HepG2 (cell line): ENCODE data around the gene DCC. TPM values are rescaled to one million over a fixed set of nuclear protein-coding genes. Genes with fewer than 3 reads are reported as not detected.

Source experiments
- ATAC-seq: fragments of 200-7000 bp; cut with Tn5 transposase; 3 replicates; pipeline ENCODE4 v1.9.1; 2020; ENCODE audit warnings: mild to moderate bottlenecking, moderate library complexity
- BruUV-seq: library from RNA; stranded (reverse); fragments of 400-500 nt; replicated peaks from 2 replicates; lab custom pipeline; 2021; lab: Mats Ljungman, UMichigan
- CTCF ChIA-PET: fragments of 300-600 bp; formaldehyde crosslinking; extraction: SDS; loops from one replicate; lab custom pipeline; 2021; ENCODE audit warnings: low total read pairs, inconsistent platforms, low intra/inter-chr PET ratio; lab: Yijun Ruan, JAX
- POLR2A ChIA-PET: fragments of 350-600 bp; sonication (Branson Sonifier 250); formaldehyde crosslinking; loops from one replicate; lab custom pipeline; 2020; ENCODE audit warnings: antibody characterized with exemption, inconsistent platforms; lab: Yijun Ruan, JAX
- DNase-seq: peaks from one replicate; pipeline ENCODE4 v3.0.0-alpha.2; 2015; ENCODE audit warnings: low spot score
- FAIRE-seq: peaks from 3 replicates; lab custom pipeline; 2011; peaks lifted over from hg19 to GRCh38; lab: Jason Lieb, UNC
- H2AFZ ChIP-seq: one replicate; pipeline ENCODE4 v1.6.1; 2011; ENCODE audit warnings: low read length, inconsistent platforms
- H3K27ac ChIP-seq: fragments of 300-600 bp; 3 replicates; pipeline ENCODE4 v1.8.0; 2011; ENCODE audit warnings: mixed run types, mild to moderate bottlenecking, mixed read lengths, low read length, inconsistent platforms; ENCODE audit not compliant: insufficient read depth; ENCODE audit errors: extremely low read length
- H3K27me3 ChIP-seq, 2 experiments: fragments of 200-600 bp in 1 of 2; 2 replicates in 1 of 2; 3 replicates in 1 of 2; pipeline versions ENCODE4 v1.6.0 to v1.8.0; 2011; ENCODE audit warnings: low read length in 2 of 2, mild to moderate bottlenecking in 2 of 2, moderate library complexity in 2 of 2, inconsistent platforms in 1 of 2; ENCODE audit not compliant: insufficient read depth in 2 of 2, control insufficient read depth in 1 of 2
- H3K36me3 ChIP-seq, 2 experiments: fragments of 200-600 bp in 1 of 2; replicated peaks in 1 of 2; 2 replicates in 1 of 2; 3 replicates in 1 of 2; pipeline versions ENCODE4 v1.5.1 to v1.8.0; 2011; ENCODE audit warnings: low read length in 2 of 2, inconsistent platforms in 1 of 2; ENCODE audit not compliant: insufficient read depth in 2 of 2, control insufficient read depth in 1 of 2
- H3K4me1 ChIP-seq: 2 replicates; pipeline ENCODE4 v1.5.1; 2012; ENCODE audit warnings: low read length, inconsistent platforms; ENCODE audit not compliant: insufficient read depth
- H3K4me2 ChIP-seq: 2 replicates; pipeline ENCODE4 v1.6.0; 2011; ENCODE audit warnings: low read depth, low read length, inconsistent platforms
- H3K4me3 ChIP-seq, 3 experiments: fragments of 200-600 bp in 1 of 3; sonication (generic), shearing (Covaris generic) in 1 of 3; replicated peaks in 1 of 3; 2 replicates each; pipeline ENCODE4 v1.5.1; 2011 to 2016; ENCODE audit warnings: low read length in 3 of 3, inconsistent platforms in 2 of 3, low read depth in 2 of 3, mild to moderate bottlenecking in 2 of 3, control low read depth in 1 of 3, mixed read lengths in 1 of 3; ENCODE audit not compliant: insufficient read depth in 1 of 3
- H3K79me2 ChIP-seq: one replicate; pipeline ENCODE4 v1.6.1; 2011; ENCODE audit warnings: low read length, inconsistent platforms; ENCODE audit not compliant: insufficient read depth
- H3K9ac ChIP-seq: 2 replicates; pipeline ENCODE4 v1.6.0; 2011; ENCODE audit warnings: mild to moderate bottlenecking, low read depth, low read length, inconsistent platforms; ENCODE audit not compliant: insufficient read depth
- H3K9me3 ChIP-seq: 2 replicates; pipeline ENCODE4 v1.5.1; 2012; ENCODE audit warnings: mild to moderate bottlenecking, low read length
- H4K20me1 ChIP-seq: 2 replicates; pipeline ENCODE4 v1.6.0; 2011; ENCODE audit warnings: inconsistent platforms, mild to moderate bottlenecking, low read length, moderate library complexity; ENCODE audit not compliant: insufficient read depth
- CEBPB ChIP-seq: IDR thresholded peaks from 2 replicates; pipeline ENCODE4 v1.6.1; 2011; ENCODE audit warnings: low read depth, low read length, improper control_type of control experiment, borderline replicate concordance
- GPN1 ChIP-seq: sonication (generic); formaldehyde crosslinking; IDR thresholded peaks from 2 replicates; pipeline ENCODE4 v1.5.1; 2020; ENCODE audit warnings: missing genetic modification reagents, borderline replicate concordance
- HNRNPUL1 ChIP-seq: fragments of 200-400 bp; formaldehyde crosslinking; IDR thresholded peaks from 2 replicates; pipeline ENCODE4 v1.6.1; 2017; ENCODE audit warnings: low read depth, mild to moderate bottlenecking, low read length, moderate library complexity
- RXRA ChIP-seq: sonication (generic); formaldehyde crosslinking; IDR thresholded peaks from 2 replicates; pipeline ENCODE4 v1.5.1; 2020; ENCODE audit warnings: missing genetic modification reagents
- XBP1 ChIP-seq: sonication (generic); formaldehyde crosslinking; IDR thresholded peaks from 2 replicates; pipeline ENCODE4 v1.5.0; 2020; ENCODE audit warnings: missing genetic modification reagents
- ZNF33B ChIP-seq: sonication (generic); formaldehyde crosslinking; IDR thresholded peaks from 2 replicates; pipeline ENCODE4 v1.5.1; 2020; ENCODE audit warnings: mild to moderate bottlenecking, missing genetic modification reagents
- ZNF713 ChIP-seq: sonication (generic); formaldehyde crosslinking; IDR thresholded peaks from 2 replicates; pipeline ENCODE4 v1.4.0; 2020; ENCODE audit warnings: mild to moderate bottlenecking, missing genetic modification reagents
- ZNF790 ChIP-seq: sonication (generic); formaldehyde crosslinking; IDR thresholded peaks from 2 replicates; pipeline ENCODE4 v1.8.0; 2022; ENCODE audit warnings: missing genetic modification reagents, mild to moderate bottlenecking, borderline replicate concordance
- ZNF883 ChIP-seq: sonication (generic); formaldehyde crosslinking; IDR thresholded peaks from 2 replicates; pipeline ENCODE4 v1.5.1; 2020; ENCODE audit warnings: mild to moderate bottlenecking, missing genetic modification reagents; ENCODE audit errors: not compliant biosample characterization
- ZSCAN20 ChIP-seq: sonication (generic); formaldehyde crosslinking; IDR thresholded peaks from 2 replicates; pipeline ENCODE4 v1.4.0; 2020; ENCODE audit warnings: missing genetic modification reagents, mild to moderate bottlenecking, borderline replicate concordance
- ZSCAN9 ChIP-seq: IDR thresholded peaks from 2 replicates; pipeline ENCODE4 v1.6.1; 2016; ENCODE audit warnings: borderline replicate concordance
- WGBS: methylation state at CpG from one replicate; pipeline ENCODE4 v1.1.6; 2017; ENCODE audit warnings: low lambda C conversion rate; 5-methylcytosine and 5-hydroxymethylcytosine counted together
- in situ Hi-C: cut with HindIII; loops from 2 replicates; pipeline ENCODE4 v1.10.0; 2017; ENCODE audit warnings: low pct_unique_long_range_greater_than_20kb; ENCODE audit not compliant: extremely low pct_ligation_motif_present
- intact Hi-C: fragments of 100-400 bp; cut with micrococcal nuclease; formaldehyde crosslinking; loops from one replicate; pipeline ENCODE4 v1.10.0; 2022; ENCODE audit not compliant: unreplicated experiment
- polyA plus RNA-seq, 8 experiments: library from polyadenylated mRNA; depleted of rRNA in 3 of 8; stranded (reverse) in 7 of 8; unstranded in 1 of 8; fragments of >200 nt; fragmentation: Illumina TruSeq in 4 of 8; extraction: Trizol in 4 of 8; gene quantifications; 2 replicates each; pipeline versions ENCODE4 v1.2.1 to v1.2.3, GENCODE V29; 2011 to 2016; ENCODE audit warnings: low read depth in 4 of 8, missing spikeins in 1 of 8, mixed read lengths in 1 of 8; ENCODE audit not compliant: insufficient read depth in 1 of 8
- total RNA-seq, 5 experiments: library from RNA; depleted of rRNA; stranded (reverse); fragments of >200 nt; fragmentation: Illumina TruSeq; extraction: Trizol; gene quantifications; 2 replicates each; pipeline ENCODE4 v1.2.3, GENCODE V29; 2016; ENCODE audit warnings: low read depth in 1 of 5
- TF ChIP-seq, protein P1 (sequence below): sonication (generic); formaldehyde crosslinking; conservative IDR thresholded peaks from 2 replicates; pipeline ENCODE4 v1.8.0; 2022; ENCODE audit warnings: low read depth, missing genetic modification reagents
- TF ChIP-seq, protein P2 (sequence below): IDR thresholded peaks from 2 replicates; pipeline ENCODE4 v1.6.1; 2016; ENCODE audit warnings: missing compliant biosample characterization, missing genetic modification reagents, borderline replicate concordance
- TF ChIP-seq, protein P3 (sequence below): sonication (generic); formaldehyde crosslinking; IDR thresholded peaks from 2 replicates; pipeline ENCODE4 v1.4.0; 2020; ENCODE audit warnings: missing genetic modification reagents
- TF ChIP-seq, protein P4 (sequence below): sonication (generic); formaldehyde crosslinking; IDR thresholded peaks from 2 replicates; pipeline ENCODE4 v1.4.0; 2020; ENCODE audit warnings: missing genetic modification reagents

Gene DCC
- total and polyA plus RNA-seq, 2 of the 13 experiments (the other 11 are each of a cell fraction or from before 2014, with no cell fraction given), result not detected

DNA sequence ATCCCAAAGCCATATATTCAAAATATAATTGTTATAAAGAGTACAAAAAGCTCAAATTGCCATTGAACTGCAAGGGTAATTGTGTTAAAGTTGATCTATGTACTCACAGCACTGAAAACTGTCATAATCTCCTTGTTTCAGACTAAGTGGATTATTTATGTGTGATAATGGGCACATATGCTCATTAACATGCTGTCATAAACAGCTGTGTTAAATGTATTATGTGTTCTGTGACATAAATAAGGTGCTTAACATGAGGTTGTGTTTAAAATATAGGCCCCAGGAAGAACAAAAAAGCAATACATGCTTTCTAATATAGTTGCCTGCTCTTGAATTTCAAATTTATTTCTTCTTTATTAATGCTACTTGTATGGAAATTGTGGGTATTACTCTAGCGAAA is 409.5 kb downstream of the DCC start:
- H3K36me3 ChIP-seq, result no peaks in the 10 kb centered on the region
- ChIA-PET POLR2A (no interaction called here), CTCF (no interaction called here)
- 3% methylated on average over 1 of the region's 1 CpG for WGBS
- no peaks in the 10 kb centered on the region for H4K20me1 ChIP-seq
- in situ Hi-C loops (no loop called here), intact Hi-C loops (no loop called here)
- BruUV-seq, result no TSS peak
- no peak for FAIRE-seq
- no peak overlapping the region for H3K9ac ChIP-seq
- no peak overlapping the region for H3K4me2 ChIP-seq
- H2AFZ ChIP-seq, result no peak overlapping the region
- no peak overlapping the region for H3K27ac ChIP-seq
- H3K4me3 ChIP-seq, result no peak overlapping the region
- H3K27me3 ChIP-seq, result no peaks in the 10 kb centered on the region
- H3K79me2 ChIP-seq, result no peaks in the 10 kb centered on the region
- DNase-seq, result no peak
- H3K9me3 ChIP-seq, result peaks cover 28% of the 10 kb centered on the region
- ATAC-seq, result no peak
- H3K4me1 ChIP-seq, result no peaks in the 10 kb centered on the region
- TF ChIP-seq, protein P1, sequence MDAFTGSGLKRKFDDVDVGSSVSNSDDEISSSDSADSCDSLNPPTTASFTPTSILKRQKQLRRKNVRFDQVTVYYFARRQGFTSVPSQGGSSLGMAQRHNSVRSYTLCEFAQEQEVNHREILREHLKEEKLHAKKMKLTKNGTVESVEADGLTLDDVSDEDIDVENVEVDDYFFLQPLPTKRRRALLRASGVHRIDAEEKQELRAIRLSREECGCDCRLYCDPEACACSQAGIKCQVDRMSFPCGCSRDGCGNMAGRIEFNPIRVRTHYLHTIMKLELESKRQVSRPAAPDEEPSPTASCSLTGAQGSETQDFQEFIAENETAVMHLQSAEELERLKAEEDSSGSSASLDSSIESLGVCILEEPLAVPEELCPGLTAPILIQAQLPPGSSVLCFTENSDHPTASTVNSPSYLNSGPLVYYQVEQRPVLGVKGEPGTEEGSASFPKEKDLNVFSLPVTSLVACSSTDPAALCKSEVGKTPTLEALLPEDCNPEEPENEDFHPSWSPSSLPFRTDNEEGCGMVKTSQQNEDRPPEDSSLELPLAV, result no peak
- TF ChIP-seq, protein P2, sequence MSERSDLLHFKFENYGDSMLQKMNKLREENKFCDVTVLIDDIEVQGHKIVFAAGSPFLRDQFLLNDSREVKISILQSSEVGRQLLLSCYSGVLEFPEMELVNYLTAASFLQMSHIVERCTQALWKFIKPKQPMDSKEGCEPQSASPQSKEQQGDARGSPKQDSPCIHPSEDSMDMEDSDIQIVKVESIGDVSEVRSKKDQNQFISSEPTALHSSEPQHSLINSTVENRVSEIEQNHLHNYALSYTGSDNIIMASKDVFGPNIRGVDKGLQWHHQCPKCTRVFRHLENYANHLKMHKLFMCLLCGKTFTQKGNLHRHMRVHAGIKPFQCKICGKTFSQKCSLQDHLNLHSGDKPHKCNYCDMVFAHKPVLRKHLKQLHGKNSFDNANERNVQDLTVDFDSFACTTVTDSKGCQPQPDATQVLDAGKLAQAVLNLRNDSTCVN (CRISPR knock-in tag), result no peak
- no peak for TF ChIP-seq XBP1 (CRISPR knock-in tag)
- TF ChIP-seq, protein P3, sequence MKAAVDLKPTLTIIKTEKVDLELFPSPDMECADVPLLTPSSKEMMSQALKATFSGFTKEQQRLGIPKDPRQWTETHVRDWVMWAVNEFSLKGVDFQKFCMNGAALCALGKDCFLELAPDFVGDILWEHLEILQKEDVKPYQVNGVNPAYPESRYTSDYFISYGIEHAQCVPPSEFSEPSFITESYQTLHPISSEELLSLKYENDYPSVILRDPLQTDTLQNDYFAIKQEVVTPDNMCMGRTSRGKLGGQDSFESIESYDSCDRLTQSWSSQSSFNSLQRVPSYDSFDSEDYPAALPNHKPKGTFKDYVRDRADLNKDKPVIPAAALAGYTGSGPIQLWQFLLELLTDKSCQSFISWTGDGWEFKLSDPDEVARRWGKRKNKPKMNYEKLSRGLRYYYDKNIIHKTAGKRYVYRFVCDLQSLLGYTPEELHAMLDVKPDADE (CRISPR knock-in tag), result no peak
- TF ChIP-seq HNRNPUL1, result no peak
- TF ChIP-seq, protein P4, sequence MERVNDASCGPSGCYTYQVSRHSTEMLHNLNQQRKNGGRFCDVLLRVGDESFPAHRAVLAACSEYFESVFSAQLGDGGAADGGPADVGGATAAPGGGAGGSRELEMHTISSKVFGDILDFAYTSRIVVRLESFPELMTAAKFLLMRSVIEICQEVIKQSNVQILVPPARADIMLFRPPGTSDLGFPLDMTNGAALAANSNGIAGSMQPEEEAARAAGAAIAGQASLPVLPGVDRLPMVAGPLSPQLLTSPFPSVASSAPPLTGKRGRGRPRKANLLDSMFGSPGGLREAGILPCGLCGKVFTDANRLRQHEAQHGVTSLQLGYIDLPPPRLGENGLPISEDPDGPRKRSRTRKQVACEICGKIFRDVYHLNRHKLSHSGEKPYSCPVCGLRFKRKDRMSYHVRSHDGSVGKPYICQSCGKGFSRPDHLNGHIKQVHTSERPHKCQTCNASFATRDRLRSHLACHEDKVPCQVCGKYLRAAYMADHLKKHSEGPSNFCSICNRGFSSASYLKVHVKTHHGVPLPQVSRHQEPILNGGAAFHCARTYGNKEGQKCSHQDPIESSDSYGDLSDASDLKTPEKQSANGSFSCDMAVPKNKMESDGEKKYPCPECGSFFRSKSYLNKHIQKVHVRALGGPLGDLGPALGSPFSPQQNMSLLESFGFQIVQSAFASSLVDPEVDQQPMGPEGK (CRISPR knock-in tag), result no peak
- TF ChIP-seq RXRA (CRISPR knock-in tag), result no peak
- TF ChIP-seq GPN1 (CRISPR knock-in tag), result no peak
- no peak for TF ChIP-seq ZNF883
- no peak for TF ChIP-seq ZNF713 (CRISPR knock-in tag)
- no peak for TF ChIP-seq ZSCAN9 (CRISPR knock-in tag)
- no peak for TF ChIP-seq CEBPB
- TF ChIP-seq ZNF33B (CRISPR knock-in tag), result no peak
- TF ChIP-seq ZSCAN20 (CRISPR knock-in tag), result no peak
- TF ChIP-seq ZNF790 (CRISPR knock-in tag), result no peak
